Measurements from ENCODE around the gene DGKD. TPM values are rescaled to one million over a fixed set of nuclear protein-coding genes. Genes with fewer than 3 reads are reported as not detected.

Gene DGKD
- total RNA-seq, 1 experiment from 2014 or later: 52.0 TPM

GRCh38 chr2:233418052-233418760, 63.9 kb downstream of the DGKD start (continued):
- TF ChIP-seq REST (IDR thresholded peaks at IDR 0.05; ENCODE audit: low read depth) (no peak), SP1 (IDR thresholded peaks at IDR 0.05; ENCODE audit: low read depth) (no peak), ATF3 (IDR thresholded peaks at IDR 0.05) (no peak), MAX (IDR thresholded peaks at IDR 0.05) (no peak), RAD21 (IDR thresholded peaks at IDR 0.05; ENCODE audit: low read depth) (no peak), POLR2A (IDR thresholded peaks at IDR 0.05; ENCODE audit: borderline replicate concordance, extremely low read depth, insufficient read depth, insufficient read length) (no peak), YY1 (IDR thresholded peaks at IDR 0.05; ENCODE audit: extremely low read depth, insufficient replicate concordance, low read depth, low read length) (no peak), SIN3A (IDR thresholded peaks at IDR 0.05; ENCODE audit: low read depth) (no peak)
